ENCODE measurements around the gene IRS4. TPM values are rescaled to one million over a fixed set of nuclear protein-coding genes. Genes with fewer than 3 reads are reported as not detected.
A peak's percentile ranks its signal among the peaks of the same experiment; 100 is the strongest.

The IRS4 gene
- 1 to 10 TPM in 1 of 4 donors, under 1 TPM in 1, not detected in 2; 0.11 to 2.5 TPM for total RNA-seq

- H3K27me3 ChIP-seq: peaks cover 0 to 92% (median 16%) of the 10 kb centered on the region in 4 donors
- no peak within 1 kb of the TSS for H3K27ac ChIP-seq (replicated peaks in 1 of 4)
- TF ChIP-seq CTCF (IDR thresholded peaks at IDR 0.05) (no peak), POLR2AphosphoS5 (IDR thresholded peaks at IDR 0.05) (no peak), EP300 (IDR thresholded peaks at IDR 0.05) (no peak), POLR2A (IDR thresholded peaks at IDR 0.05; ENCODE audit: low read depth) (no peak)
- no peaks in the 10 kb centered on the region for H3K9me3 ChIP-seq
- no peaks in the 10 kb centered on the region for H3K36me3 ChIP-seq
- intact Hi-C loops (cut with DNase I): no loop called here
- 26% methylated on average over 50 of the region's 62 CpGs for WGBS
- peak within 1 kb of the TSS; percentile 47 to 59 (median 50) for H3K4me3 ChIP-seq
- peaks cover 0 to 31% (median 25%) of the 10 kb centered on the region in 4 donors for H3K4me1 ChIP-seq
- no peak for DNase-seq (ENCODE audit: extremely low spot score)
Observed at GRCh38 chrX:108736509-108737479, at the start of gene IRS4. Gene IRS4, minus strand, starts transcription at chrX:108736563.

GRCh38 chrX:108772549-108772948 lies 36.2 kb upstream of the IRS4 start:
- no peaks in the 10 kb centered on the region for H3K9me3 ChIP-seq
- no peak overlapping the region for H3K27ac ChIP-seq (replicated peaks in 1 of 4)
- no peaks in the 10 kb centered on the region for H3K4me1 ChIP-seq
- TF ChIP-seq POLR2A (IDR thresholded peaks at IDR 0.05; ENCODE audit: low read depth) (no peak), POLR2AphosphoS5 (IDR thresholded peaks at IDR 0.05) (no peak), CTCF (IDR thresholded peaks at IDR 0.05) (no peak), EP300 (IDR thresholded peaks at IDR 0.05) (no peak)
- no peak for DNase-seq (ENCODE audit: extremely low spot score)
- intact Hi-C loops (cut with DNase I): no loop called here
- H3K4me3 ChIP-seq: no peak overlapping the region
- H3K36me3 ChIP-seq: no peaks in the 10 kb centered on the region
- no peaks in the 10 kb centered on the region for H3K27me3 ChIP-seq

DNA sequence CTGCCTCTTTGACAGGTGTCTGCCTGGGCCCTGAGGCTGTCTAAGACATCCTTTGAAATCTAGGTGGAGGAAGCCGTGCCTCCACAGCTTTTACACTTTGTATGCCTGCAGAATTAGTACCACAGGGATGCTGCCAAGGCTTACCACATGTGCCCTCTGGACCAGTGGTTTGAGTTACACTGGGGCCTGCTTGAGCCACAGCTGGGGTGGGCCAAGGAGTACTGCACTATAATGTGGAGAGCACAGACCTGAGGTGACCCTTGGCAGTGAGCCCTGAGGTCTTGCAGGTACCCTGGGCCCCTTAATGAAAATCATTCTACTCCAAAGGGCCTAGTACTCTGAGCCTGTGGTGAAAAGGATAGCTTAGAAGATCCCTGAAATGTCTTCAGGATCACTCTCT lies 27.2 kb upstream of the IRS4 start:
- intact Hi-C loops (cut with DNase I): no loop called here
- 75% methylated on average over 1 of the region's 1 CpG for WGBS
- DNase-seq (ENCODE audit: extremely low spot score): no peak
- Histone ChIP-seq H3K36me3 (no peaks in the 10 kb centered on the region), H3K9me3 (no peaks in the 10 kb centered on the region), H3K27me3 (no peaks in the 10 kb centered on the region), H3K4me1 (no peaks in the 10 kb centered on the region), H3K4me3 (no peak overlapping the region), H3K27ac (replicated peaks in 1 of 4) (no peak overlapping the region)
- TF ChIP-seq CTCF (IDR thresholded peaks at IDR 0.05) (no peak), POLR2A (IDR thresholded peaks at IDR 0.05; ENCODE audit: low read depth) (no peak), EP300 (IDR thresholded peaks at IDR 0.05) (no peak), POLR2AphosphoS5 (IDR thresholded peaks at IDR 0.05) (no peak)

DNA sequence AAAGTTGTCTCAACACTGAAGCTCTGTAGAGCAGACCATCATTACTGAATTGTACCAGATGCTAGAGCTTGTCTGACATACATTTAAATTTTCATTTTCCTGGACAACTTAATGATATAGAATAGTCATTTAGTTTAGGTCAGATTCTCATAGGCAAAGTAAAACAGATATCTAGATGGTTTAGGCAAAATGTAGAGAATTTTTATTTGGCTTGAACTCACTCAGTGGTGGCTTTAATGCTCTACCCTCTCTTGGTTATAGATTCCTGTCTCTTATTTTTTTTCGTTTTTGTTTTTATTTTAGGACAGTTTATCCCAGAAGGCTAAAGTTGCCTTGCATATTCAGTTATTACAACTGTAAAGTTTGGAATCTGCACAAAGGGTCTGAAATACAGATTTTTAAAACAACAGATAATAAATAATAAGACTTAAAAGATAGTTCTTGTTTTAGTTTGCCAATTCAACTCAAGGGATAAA lies 4.0 kb upstream of the IRS4 start:
- no peaks in the 10 kb centered on the region for H3K9me3 ChIP-seq
- WGBS: 50% methylated on average over 1 of the region's 1 CpG
- peaks cover 0 to 69% (median 13%) of the 10 kb centered on the region in 4 donors for H3K27me3 ChIP-seq
- H3K27ac ChIP-seq (replicated peaks in 1 of 4): no peak overlapping the region
- no peak for DNase-seq (ENCODE audit: extremely low spot score)
- no peaks in the 10 kb centered on the region for H3K36me3 ChIP-seq
- peaks cover 0 to 22% (median 20%) of the 10 kb centered on the region in 4 donors for H3K4me1 ChIP-seq
- H3K4me3 ChIP-seq: no peak overlapping the region
- TF ChIP-seq EP300 (IDR thresholded peaks at IDR 0.05) (no peak), CTCF (IDR thresholded peaks at IDR 0.05) (no peak), POLR2A (IDR thresholded peaks at IDR 0.05; ENCODE audit: low read depth) (no peak), POLR2AphosphoS5 (IDR thresholded peaks at IDR 0.05) (no peak)
- intact Hi-C loops (cut with DNase I): no loop called here
